IPS-18c (cell line): ENCODE measurements around the gene SHCBP1.
"Not testable (repeated sequence)": the region's sequence is repeated elsewhere in the genome, so short reads cannot be mapped to it uniquely, and the experiment has no call there.

ENCODE experiments used
- H3K4me3 ChIP-seq: 2 replicates; pipeline ENCODE4 v1.7.0; 2013; ENCODE audit warnings: low read depth, mild to moderate bottlenecking, low read length, moderate library complexity; ENCODE audit not compliant: insufficient read depth
- H3K9me3 ChIP-seq: one replicate; pipeline ENCODE4 v1.6.1; 2013; ENCODE audit warnings: mild to moderate bottlenecking, low read length, moderate library complexity; ENCODE audit not compliant: control insufficient read depth, insufficient read depth

SHCBP1 gene

GRCh38 chr16:46568472-46569230 is 52.5 kb downstream of the SHCBP1 start:
- no peaks in the 10 kb centered on the region for H3K9me3 ChIP-seq
- H3K4me3 ChIP-seq = no peak overlapping the region; the same call in 1 of the 2 replicates

DNA sequence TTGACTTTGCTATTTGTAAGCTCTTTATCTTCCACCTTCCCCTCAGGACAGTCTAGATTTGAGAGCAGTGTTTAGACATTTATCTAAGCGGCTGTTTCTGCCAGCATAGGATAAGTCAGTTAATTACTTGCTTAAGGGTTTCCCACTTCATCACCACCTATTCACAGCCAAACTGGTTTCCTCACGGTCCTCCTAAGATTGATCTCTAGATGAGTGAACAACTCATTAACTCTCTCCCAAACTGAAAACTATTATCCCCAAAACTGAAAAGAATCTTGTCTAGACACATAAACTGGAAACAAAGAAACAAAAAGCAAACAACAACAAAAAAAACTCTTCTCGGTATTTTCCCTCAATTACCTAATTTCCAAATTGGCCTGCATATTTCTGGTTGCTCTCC is 58.2 kb downstream of the SHCBP1 start:
- Histone ChIP-seq H3K4me3 (no peak overlapping the region), H3K9me3 (no peaks in the 10 kb centered on the region)

- no peaks in the 10 kb centered on the region for H3K9me3 ChIP-seq
- no peak overlapping the region for H3K4me3 ChIP-seq
Observed at GRCh38 chr16:46558018-46558417, 63.2 kb downstream of the SHCBP1 start.

- Histone ChIP-seq H3K9me3 (no peaks in the 10 kb centered on the region), H3K4me3 (no peak overlapping the region)
Observed at GRCh38 chr16:46555951-46556350, 65.2 kb downstream of the SHCBP1 start.

- H3K4me3 ChIP-seq, H3K9me3 ChIP-seq: not testable (repeated sequence)
Observed at GRCh38 chr16:46554435-46554834, 66.7 kb downstream of the SHCBP1 start.

- Histone ChIP-seq H3K4me3 (no peak overlapping the region), H3K9me3 (no peaks in the 10 kb centered on the region)
Observed at GRCh38 chr16:46549477-46549876, 71.7 kb downstream of the SHCBP1 start.
